Glutamatergic neuron (in vitro differentiated cells): ENCODE results near the gene CTNNA2. TPM values are rescaled to one million over a fixed set of nuclear protein-coding genes. Genes with fewer than 3 reads are reported as not detected.

Source experiments
- DNase-seq: peaks from one replicate; pipeline ENCODE4 v3.0.0; 2022
- H3K27ac Mint-ChIP-seq: one replicate; pipeline ENCODE4 v1.8.0; 2020; ENCODE audit warnings: mild to moderate bottlenecking, mixed read lengths, inconsistent platforms; ENCODE audit not compliant: unreplicated experiment
- H3K27me3 Mint-ChIP-seq: one replicate; pipeline ENCODE4 v1.8.0; 2020; ENCODE audit warnings: mild to moderate bottlenecking, moderate library complexity, mixed read lengths, inconsistent platforms; ENCODE audit not compliant: unreplicated experiment
- H3K36me3 Mint-ChIP-seq: one replicate; pipeline ENCODE4 v1.8.0; 2020; ENCODE audit warnings: mild to moderate bottlenecking, mixed read lengths, inconsistent platforms; ENCODE audit not compliant: unreplicated experiment
- H3K4me1 Mint-ChIP-seq: one replicate; pipeline ENCODE4 v1.8.0; 2020; ENCODE audit warnings: mild to moderate bottlenecking, low read depth, mixed read lengths, inconsistent platforms; ENCODE audit not compliant: unreplicated experiment
- H3K4me3 Mint-ChIP-seq: one replicate; pipeline ENCODE4 v1.8.0; 2020; ENCODE audit warnings: mild to moderate bottlenecking, mixed read lengths, inconsistent platforms; ENCODE audit not compliant: unreplicated experiment
- H3K9me3 Mint-ChIP-seq: one replicate; pipeline ENCODE4 v1.8.0; 2020; ENCODE audit warnings: mild to moderate bottlenecking, moderate library complexity, mixed read lengths, inconsistent platforms; ENCODE audit not compliant: unreplicated experiment
- CTCF ChIP-seq: fragments of 200-600 bp; sonication (generic); IDR thresholded peaks from one replicate; pipeline ENCODE4 v1.5.0; 2021; ENCODE audit not compliant: partially characterized antibody, unreplicated experiment
- total RNA-seq: library from RNA; stranded (reverse); fragmentation: NEBNext Ultra II Directional; extraction: Animal tissue kit (Norgen Biotek cat#: 25700); gene quantifications from one replicate; pipeline ENCODE4 v1.2.1, GENCODE V29; 2021; ENCODE audit not compliant: unreplicated experiment

The CTNNA2 gene
- total RNA-seq, 1 donor from 2014 or later: 76.2 TPM

DNA sequence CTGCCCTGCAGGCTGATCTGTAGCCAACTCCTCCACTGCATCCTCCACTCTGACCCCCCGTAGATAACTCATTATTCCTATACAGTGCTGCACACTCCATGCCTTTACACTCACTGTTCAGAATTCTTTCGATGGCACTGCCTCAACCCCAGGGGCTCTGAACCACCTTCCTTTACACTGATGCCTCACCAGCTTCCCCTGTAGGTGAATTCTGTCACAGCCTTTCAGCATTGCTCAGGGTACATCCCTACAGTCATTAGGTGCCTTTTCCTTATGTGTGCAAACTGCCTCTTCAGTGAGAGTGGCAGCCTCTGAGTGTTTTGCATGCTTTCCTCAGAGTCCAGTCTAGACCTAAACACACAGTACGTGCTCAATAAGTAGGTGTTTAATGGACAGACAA lies 472.3 kb downstream of the CTNNA2 start:
- no peak for TF ChIP-seq CTCF
- Mint-ChIP-seq H3K36me3 (no peaks in the 10 kb centered on the region), H3K9me3 (peaks cover 2% of the 10 kb centered on the region), H3K4me3 (no peak overlapping the region), H3K27me3 (no peaks in the 10 kb centered on the region), H3K27ac (no peak overlapping the region), H3K4me1 (no peaks in the 10 kb centered on the region)
- DNase-seq: no peak

- no peak overlapping the region for H3K27ac Mint-ChIP-seq
- peaks cover 2% of the 10 kb centered on the region for H3K9me3 Mint-ChIP-seq
- no peaks in the 10 kb centered on the region for H3K27me3 Mint-ChIP-seq
- H3K4me1 Mint-ChIP-seq: no peaks in the 10 kb centered on the region
- no peak overlapping the region for H3K4me3 Mint-ChIP-seq
- no peak for TF ChIP-seq CTCF
- DNase-seq: no peak
- H3K36me3 Mint-ChIP-seq: no peaks in the 10 kb centered on the region
Measured at GRCh38 chr2:79985571-79985970, 472.7 kb downstream of the CTNNA2 start.

DNA sequence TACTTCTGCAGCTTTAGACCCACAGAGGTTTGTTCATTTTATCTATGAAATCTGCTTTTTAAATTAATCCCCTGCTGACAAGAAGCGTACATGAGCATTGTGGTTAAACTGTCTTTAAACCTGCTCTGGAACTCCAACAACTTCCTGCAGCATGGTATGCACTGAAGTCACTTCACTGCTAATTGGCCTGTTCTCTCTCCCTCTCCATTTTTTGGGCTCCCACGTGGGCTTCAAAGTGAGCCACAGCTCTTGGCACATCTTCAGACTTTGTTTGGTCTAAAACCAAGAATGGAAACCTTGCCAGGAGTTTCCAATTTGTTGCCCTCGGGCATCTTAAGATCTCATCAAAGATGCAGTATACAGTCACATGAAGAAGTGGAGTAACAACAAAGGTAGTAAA lies 480.3 kb downstream of the CTNNA2 start:
- Mint-ChIP-seq H3K4me3 (no peak overlapping the region), H3K27ac (no peak overlapping the region), H3K27me3 (no peaks in the 10 kb centered on the region)

GRCh38 chr2:79994161-79994560 lies 481.3 kb downstream of the CTNNA2 start:
- no peak for TF ChIP-seq CTCF
- Mint-ChIP-seq H3K9me3 (no peaks in the 10 kb centered on the region), H3K27ac (no peak overlapping the region), H3K4me1 (no peaks in the 10 kb centered on the region), H3K36me3 (no peaks in the 10 kb centered on the region), H3K27me3 (no peaks in the 10 kb centered on the region), H3K4me3 (no peak overlapping the region)
- DNase-seq: no peak

More for the DNA sequence above, 480.3 kb downstream of the CTNNA2 start:
- Mint-ChIP-seq H3K36me3 (no peaks in the 10 kb centered on the region), H3K9me3 (no peaks in the 10 kb centered on the region), H3K4me1 (no peaks in the 10 kb centered on the region)
- DNase-seq: no peak
- no peak for TF ChIP-seq CTCF

GRCh38 chr2:79994965-79995364 lies 482.1 kb downstream of the CTNNA2 start:
- Mint-ChIP-seq H3K27ac (no peak overlapping the region), H3K9me3 (no peaks in the 10 kb centered on the region), H3K27me3 (no peaks in the 10 kb centered on the region), H3K36me3 (no peaks in the 10 kb centered on the region), H3K4me1 (no peaks in the 10 kb centered on the region), H3K4me3 (no peak overlapping the region)
- no peak for TF ChIP-seq CTCF
- no peak for DNase-seq
